ENCODE measurements around the gene CHMP1A. TPM values are rescaled to one million over a fixed set of nuclear protein-coding genes. Genes with fewer than 3 reads are reported as not detected.

Gene CHMP1A
- total and polyA plus RNA-seq, 2 experiments from 2014 or later: 42.3 to 81.9 TPM

GRCh38 chr16:89700100-89700648, 42.7 kb upstream of the CHMP1A start:
- H3K79me2 ChIP-seq (replicated peaks; ENCODE audit: insufficient read depth): no peaks in the 10 kb centered on the region
- H3K36me3 ChIP-seq (ENCODE audit: insufficient read depth): no peaks in the 10 kb centered on the region
- Mint-ChIP-seq H3K27me3 (ENCODE audit: insufficient read depth, low read depth, poor library complexity) (peaks cover 34% of the 10 kb centered on the region), H3K36me3 (ENCODE audit: low read depth) (peaks cover 7% of the 10 kb centered on the region), H3K27ac (peak overlapping the region; percentile 67; the same call in 1 of the 2 replicates), H3K4me3 (peak overlapping the region; percentile 70), H3K9me3 (no peaks in the 10 kb centered on the region), H3K4me1 (peaks cover 6% of the 10 kb centered on the region; the same call in 2 of the 3 replicates)
- H3K27me3 ChIP-seq (ENCODE audit: insufficient read depth): peaks cover 20% of the 10 kb centered on the region; the same call in 1 of the 2 replicates
- peaks cover 7% of the 10 kb centered on the region; the same call in 1 of the 2 replicates for H3K4me1 ChIP-seq (ENCODE audit: insufficient read depth)
- H3F3A ChIP-seq (replicated peaks; ENCODE audit: low read depth): peaks cover 14% of the 10 kb centered on the region; the same call in 1 of the 2 replicates
- H3K4me2 ChIP-seq: peak overlapping the region; percentile 97
- DNase-seq (ENCODE audit: low spot score) (peak; percentile 100), ATAC-seq (peak; percentile 68)
- peak overlapping the region; percentile 50; the same call in 1 of the 2 replicates for H3K27ac ChIP-seq (ENCODE audit: low read depth)
- H3K9me2 ChIP-seq (ENCODE audit: insufficient read depth): no peaks in the 10 kb centered on the region
- H4K20me1 ChIP-seq (replicated peaks; ENCODE audit: insufficient read depth): peaks cover 4% of the 10 kb centered on the region
- peak overlapping the region; percentile 77 for H3K4me3 ChIP-seq
- no peak overlapping the region for H2AFZ ChIP-seq
- TF ChIP-seq JUNB (IDR thresholded peaks at IDR 0.05; ENCODE audit: unreplicated experiment) (no peak), ZNF114 (CRISPR knock-in tag; IDR thresholded peaks at IDR 0.05) (no peak), EZH2 (IDR thresholded peaks at IDR 0.05; ENCODE audit: low read depth, unreplicated experiment) (no peak), POLR2AphosphoS5 (IDR thresholded peaks at IDR 0.05; ENCODE audit: low read depth) (no peak; the same call in 1 of the 2 replicates), CREB1 (CRISPR knock-in tag; IDR thresholded peaks at IDR 0.05; ENCODE audit: low read depth) (peak; percentile 99), STAT1 (IDR thresholded peaks at IDR 0.05; ENCODE audit: unreplicated experiment) (no peak), NANOG (IDR thresholded peaks at IDR 0.05; ENCODE audit: borderline replicate concordance) (no peak), ZNF331 (CRISPR knock-in tag; IDR thresholded peaks at IDR 0.05; ENCODE audit: low read depth) (no peak), EZH2phosphoT487 (IDR thresholded peaks at IDR 0.05; ENCODE audit: unreplicated experiment) (no peak)
- TF ChIP-seq, protein P1, sequence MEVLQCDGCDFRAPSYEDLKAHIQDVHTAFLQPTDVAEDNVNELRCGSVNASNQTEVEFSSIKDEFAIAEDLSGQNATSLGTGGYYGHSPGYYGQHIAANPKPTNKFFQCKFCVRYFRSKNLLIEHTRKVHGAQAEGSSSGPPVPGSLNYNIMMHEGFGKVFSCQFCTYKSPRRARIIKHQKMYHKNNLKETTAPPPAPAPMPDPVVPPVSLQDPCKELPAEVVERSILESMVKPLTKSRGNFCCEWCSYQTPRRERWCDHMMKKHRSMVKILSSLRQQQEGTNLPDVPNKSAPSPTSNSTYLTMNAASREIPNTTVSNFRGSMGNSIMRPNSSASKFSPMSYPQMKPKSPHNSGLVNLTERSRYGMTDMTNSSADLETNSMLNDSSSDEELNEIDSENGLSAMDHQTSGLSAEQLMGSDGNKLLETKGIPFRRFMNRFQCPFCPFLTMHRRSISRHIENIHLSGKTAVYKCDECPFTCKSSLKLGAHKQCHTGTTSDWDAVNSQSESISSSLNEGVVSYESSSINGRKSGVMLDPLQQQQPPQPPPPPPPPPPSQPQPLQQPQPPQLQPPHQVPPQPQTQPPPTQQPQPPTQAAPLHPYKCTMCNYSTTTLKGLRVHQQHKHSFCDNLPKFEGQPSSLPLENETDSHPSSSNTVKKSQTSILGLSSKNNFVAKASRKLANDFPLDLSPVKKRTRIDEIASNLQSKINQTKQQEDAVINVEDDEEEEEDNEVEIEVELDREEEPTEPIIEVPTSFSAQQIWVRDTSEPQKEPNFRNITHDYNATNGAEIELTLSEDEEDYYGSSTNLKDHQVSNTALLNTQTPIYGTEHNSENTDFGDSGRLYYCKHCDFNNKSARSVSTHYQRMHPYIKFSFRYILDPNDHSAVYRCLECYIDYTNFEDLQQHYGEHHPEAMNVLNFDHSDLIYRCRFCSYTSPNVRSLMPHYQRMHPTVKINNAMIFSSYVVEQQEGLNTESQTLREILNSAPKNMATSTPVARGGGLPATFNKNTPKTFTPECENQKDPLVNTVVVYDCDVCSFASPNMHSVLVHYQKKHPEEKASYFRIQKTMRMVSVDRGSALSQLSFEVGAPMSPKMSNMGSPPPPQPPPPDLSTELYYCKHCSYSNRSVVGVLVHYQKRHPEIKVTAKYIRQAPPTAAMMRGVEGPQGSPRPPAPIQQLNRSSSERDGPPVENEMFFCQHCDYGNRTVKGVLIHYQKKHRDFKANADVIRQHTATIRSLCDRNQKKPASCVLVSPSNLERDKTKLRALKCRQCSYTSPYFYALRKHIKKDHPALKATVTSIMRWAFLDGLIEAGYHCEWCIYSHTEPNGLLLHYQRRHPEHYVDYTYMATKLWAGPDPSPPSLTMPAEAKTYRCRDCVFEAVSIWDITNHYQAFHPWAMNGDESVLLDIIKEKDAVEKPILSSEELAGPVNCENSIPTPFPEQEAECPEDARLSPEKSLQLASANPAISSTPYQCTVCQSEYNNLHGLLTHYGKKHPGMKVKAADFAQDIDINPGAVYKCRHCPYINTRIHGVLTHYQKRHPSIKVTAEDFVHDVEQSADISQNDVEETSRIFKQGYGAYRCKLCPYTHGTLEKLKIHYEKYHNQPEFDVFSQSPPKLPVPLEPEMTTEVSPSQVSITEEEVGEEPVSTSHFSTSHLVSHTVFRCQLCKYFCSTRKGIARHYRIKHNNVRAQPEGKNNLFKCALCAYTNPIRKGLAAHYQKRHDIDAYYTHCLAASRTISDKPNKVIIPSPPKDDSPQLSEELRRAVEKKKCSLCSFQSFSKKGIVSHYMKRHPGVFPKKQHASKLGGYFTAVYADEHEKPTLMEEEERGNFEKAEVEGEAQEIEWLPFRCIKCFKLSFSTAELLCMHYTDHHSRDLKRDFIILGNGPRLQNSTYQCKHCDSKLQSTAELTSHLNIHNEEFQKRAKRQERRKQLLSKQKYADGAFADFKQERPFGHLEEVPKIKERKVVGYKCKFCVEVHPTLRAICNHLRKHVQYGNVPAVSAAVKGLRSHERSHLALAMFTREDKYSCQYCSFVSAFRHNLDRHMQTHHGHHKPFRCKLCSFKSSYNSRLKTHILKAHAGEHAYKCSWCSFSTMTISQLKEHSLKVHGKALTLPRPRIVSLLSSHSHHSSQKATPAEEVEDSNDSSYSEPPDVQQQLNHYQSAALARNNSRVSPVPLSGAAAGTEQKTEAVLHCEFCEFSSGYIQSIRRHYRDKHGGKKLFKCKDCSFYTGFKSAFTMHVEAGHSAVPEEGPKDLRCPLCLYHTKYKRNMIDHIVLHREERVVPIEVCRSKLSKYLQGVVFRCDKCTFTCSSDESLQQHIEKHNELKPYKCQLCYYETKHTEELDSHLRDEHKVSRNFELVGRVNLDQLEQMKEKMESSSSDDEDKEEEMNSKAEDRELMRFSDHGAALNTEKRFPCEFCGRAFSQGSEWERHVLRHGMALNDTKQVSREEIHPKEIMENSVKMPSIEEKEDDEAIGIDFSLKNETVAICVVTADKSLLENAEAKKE (CRISPR knock-in tag; IDR thresholded peaks at IDR 0.05): no peak
- TF ChIP-seq, protein P2, sequence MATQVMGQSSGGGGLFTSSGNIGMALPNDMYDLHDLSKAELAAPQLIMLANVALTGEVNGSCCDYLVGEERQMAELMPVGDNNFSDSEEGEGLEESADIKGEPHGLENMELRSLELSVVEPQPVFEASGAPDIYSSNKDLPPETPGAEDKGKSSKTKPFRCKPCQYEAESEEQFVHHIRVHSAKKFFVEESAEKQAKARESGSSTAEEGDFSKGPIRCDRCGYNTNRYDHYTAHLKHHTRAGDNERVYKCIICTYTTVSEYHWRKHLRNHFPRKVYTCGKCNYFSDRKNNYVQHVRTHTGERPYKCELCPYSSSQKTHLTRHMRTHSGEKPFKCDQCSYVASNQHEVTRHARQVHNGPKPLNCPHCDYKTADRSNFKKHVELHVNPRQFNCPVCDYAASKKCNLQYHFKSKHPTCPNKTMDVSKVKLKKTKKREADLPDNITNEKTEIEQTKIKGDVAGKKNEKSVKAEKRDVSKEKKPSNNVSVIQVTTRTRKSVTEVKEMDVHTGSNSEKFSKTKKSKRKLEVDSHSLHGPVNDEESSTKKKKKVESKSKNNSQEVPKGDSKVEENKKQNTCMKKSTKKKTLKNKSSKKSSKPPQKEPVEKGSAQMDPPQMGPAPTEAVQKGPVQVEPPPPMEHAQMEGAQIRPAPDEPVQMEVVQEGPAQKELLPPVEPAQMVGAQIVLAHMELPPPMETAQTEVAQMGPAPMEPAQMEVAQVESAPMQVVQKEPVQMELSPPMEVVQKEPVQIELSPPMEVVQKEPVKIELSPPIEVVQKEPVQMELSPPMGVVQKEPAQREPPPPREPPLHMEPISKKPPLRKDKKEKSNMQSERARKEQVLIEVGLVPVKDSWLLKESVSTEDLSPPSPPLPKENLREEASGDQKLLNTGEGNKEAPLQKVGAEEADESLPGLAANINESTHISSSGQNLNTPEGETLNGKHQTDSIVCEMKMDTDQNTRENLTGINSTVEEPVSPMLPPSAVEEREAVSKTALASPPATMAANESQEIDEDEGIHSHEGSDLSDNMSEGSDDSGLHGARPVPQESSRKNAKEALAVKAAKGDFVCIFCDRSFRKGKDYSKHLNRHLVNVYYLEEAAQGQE (IDR thresholded peaks at IDR 0.05; ENCODE audit: unreplicated experiment): no peak
- TF ChIP-seq, protein P3, sequence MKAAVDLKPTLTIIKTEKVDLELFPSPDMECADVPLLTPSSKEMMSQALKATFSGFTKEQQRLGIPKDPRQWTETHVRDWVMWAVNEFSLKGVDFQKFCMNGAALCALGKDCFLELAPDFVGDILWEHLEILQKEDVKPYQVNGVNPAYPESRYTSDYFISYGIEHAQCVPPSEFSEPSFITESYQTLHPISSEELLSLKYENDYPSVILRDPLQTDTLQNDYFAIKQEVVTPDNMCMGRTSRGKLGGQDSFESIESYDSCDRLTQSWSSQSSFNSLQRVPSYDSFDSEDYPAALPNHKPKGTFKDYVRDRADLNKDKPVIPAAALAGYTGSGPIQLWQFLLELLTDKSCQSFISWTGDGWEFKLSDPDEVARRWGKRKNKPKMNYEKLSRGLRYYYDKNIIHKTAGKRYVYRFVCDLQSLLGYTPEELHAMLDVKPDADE (IDR thresholded peaks at IDR 0.05): no peak
- TF ChIP-seq, protein P4, sequence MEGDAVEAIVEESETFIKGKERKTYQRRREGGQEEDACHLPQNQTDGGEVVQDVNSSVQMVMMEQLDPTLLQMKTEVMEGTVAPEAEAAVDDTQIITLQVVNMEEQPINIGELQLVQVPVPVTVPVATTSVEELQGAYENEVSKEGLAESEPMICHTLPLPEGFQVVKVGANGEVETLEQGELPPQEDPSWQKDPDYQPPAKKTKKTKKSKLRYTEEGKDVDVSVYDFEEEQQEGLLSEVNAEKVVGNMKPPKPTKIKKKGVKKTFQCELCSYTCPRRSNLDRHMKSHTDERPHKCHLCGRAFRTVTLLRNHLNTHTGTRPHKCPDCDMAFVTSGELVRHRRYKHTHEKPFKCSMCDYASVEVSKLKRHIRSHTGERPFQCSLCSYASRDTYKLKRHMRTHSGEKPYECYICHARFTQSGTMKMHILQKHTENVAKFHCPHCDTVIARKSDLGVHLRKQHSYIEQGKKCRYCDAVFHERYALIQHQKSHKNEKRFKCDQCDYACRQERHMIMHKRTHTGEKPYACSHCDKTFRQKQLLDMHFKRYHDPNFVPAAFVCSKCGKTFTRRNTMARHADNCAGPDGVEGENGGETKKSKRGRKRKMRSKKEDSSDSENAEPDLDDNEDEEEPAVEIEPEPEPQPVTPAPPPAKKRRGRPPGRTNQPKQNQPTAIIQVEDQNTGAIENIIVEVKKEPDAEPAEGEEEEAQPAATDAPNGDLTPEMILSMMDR (conservative IDR thresholded peaks at IDR 0.05; ENCODE audit: low read depth in 2 of 2): peak; percentile 45 to 77

Measured in GM23338 (cell line).